ENCODE measurements around the gene STK11IP.

The STK11IP gene

DNA sequence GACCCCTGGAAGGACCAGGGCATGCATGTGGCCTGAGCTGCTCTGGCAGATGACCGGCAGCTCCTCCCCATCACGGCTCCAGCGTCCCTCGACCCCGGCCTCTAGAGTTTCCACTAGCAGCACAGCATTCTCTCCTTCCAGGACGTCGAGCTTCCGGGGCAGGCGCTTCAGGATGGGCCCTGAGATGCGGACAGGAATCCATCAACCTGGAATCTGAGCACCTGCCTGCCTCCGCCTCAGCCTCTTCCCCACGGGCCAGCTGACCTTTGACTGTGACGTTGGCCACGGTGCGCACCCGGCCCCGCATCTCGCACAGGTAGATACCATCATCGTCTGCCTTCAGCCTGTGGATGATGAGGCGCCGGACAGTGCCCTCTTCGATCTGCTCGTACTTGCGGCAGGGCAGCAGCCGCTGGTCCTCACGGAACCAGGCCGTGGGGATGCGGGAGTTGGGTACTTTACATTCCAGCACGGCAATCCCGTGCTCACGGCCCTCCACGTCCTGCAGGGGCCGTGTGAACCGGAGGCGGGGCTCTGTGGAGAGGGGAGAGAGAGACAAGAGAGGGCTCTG, 29.8 kb upstream of the STK11IP start:
- Histone ChIP-seq H3K27ac (ENCODE audit: low read depth, low read length) (no peak overlapping the region), H3F3A (ENCODE audit: control insufficient read depth, insufficient read depth) (no peaks in the 10 kb centered on the region), H3K9me2 (replicated peaks; ENCODE audit: control insufficient read depth, low read length) (no peaks in the 10 kb centered on the region), H3K79me2 (ENCODE audit: control insufficient read depth, low read length) (no peaks in the 10 kb centered on the region), H3K4me3 (ENCODE audit: low read length) (no peak overlapping the region), H3K36me3 (ENCODE audit: control insufficient read depth, low read length) (no peaks in the 10 kb centered on the region), H4K20me1 (ENCODE audit: control insufficient read depth, insufficient read depth, low read depth, low read length) (no peaks in the 10 kb centered on the region), H3K9me3 (ENCODE audit: control insufficient read depth, insufficient read depth, low read length) (no peaks in the 10 kb centered on the region), H3K27me3 (ENCODE audit: control insufficient read depth, low read length) (no peaks in the 10 kb centered on the region; the same call in 1 of the 2 replicates), H3K4me2 (ENCODE audit: low read length) (no peak overlapping the region), H3K4me1 (ENCODE audit: control insufficient read depth, low read length) (no peaks in the 10 kb centered on the region)
- TF ChIP-seq, protein P1, sequence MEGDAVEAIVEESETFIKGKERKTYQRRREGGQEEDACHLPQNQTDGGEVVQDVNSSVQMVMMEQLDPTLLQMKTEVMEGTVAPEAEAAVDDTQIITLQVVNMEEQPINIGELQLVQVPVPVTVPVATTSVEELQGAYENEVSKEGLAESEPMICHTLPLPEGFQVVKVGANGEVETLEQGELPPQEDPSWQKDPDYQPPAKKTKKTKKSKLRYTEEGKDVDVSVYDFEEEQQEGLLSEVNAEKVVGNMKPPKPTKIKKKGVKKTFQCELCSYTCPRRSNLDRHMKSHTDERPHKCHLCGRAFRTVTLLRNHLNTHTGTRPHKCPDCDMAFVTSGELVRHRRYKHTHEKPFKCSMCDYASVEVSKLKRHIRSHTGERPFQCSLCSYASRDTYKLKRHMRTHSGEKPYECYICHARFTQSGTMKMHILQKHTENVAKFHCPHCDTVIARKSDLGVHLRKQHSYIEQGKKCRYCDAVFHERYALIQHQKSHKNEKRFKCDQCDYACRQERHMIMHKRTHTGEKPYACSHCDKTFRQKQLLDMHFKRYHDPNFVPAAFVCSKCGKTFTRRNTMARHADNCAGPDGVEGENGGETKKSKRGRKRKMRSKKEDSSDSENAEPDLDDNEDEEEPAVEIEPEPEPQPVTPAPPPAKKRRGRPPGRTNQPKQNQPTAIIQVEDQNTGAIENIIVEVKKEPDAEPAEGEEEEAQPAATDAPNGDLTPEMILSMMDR (IDR thresholded peaks at IDR 0.05; ENCODE audit: low read depth, low read length, poor library complexity, severe bottlenecking), result no peak
- no peak for TF ChIP-seq EZH2phosphoT487 (IDR thresholded peaks at IDR 0.05; ENCODE audit: borderline replicate concordance, low read length)

DNA sequence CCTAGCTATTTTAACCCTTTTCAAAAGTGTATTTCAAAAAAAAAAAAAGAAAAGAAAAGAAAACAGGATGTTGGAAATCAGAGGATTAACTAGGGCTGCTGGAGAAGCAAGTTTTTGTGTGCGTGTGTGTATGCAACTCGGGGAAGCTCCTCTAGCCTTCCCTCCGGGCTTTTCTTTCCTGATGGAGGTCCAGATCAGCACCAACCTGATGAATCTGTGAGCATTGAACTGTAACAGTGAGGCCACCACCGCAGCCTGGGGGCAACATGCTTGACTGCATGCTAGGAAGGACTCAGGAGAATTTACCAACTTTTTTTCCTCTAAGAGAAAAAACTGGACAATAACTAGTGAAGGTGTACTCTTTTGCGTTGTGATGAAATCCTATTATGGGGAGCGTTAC, 28.6 kb upstream of the STK11IP start:
- H3K36me3 ChIP-seq (ENCODE audit: control insufficient read depth, low read length), result no peaks in the 10 kb centered on the region
- no peaks in the 10 kb centered on the region for H3K9me2 ChIP-seq (replicated peaks; ENCODE audit: control insufficient read depth, low read length)
- H3K4me2 ChIP-seq (ENCODE audit: low read length), result no peak overlapping the region
- TF ChIP-seq, protein P1 (IDR thresholded peaks at IDR 0.05; ENCODE audit: low read depth, low read length, poor library complexity, severe bottlenecking), result no peak
- no peak for TF ChIP-seq EZH2phosphoT487 (IDR thresholded peaks at IDR 0.05; ENCODE audit: borderline replicate concordance, low read length)
- no peak overlapping the region for H3K4me3 ChIP-seq (ENCODE audit: low read length)
- no peaks in the 10 kb centered on the region for H3F3A ChIP-seq (ENCODE audit: control insufficient read depth, insufficient read depth)
- no peak overlapping the region for H3K27ac ChIP-seq (ENCODE audit: low read depth, low read length)
- H3K9me3 ChIP-seq (ENCODE audit: control insufficient read depth, insufficient read depth, low read length), result no peaks in the 10 kb centered on the region
- H3K79me2 ChIP-seq (ENCODE audit: control insufficient read depth, low read length), result no peaks in the 10 kb centered on the region
- no peaks in the 10 kb centered on the region; the same call in 1 of the 2 replicates for H3K27me3 ChIP-seq (ENCODE audit: control insufficient read depth, low read length)
- no peaks in the 10 kb centered on the region for H4K20me1 ChIP-seq (ENCODE audit: control insufficient read depth, insufficient read depth, low read depth, low read length)
- no peaks in the 10 kb centered on the region for H3K4me1 ChIP-seq (ENCODE audit: control insufficient read depth, low read length)

DNA sequence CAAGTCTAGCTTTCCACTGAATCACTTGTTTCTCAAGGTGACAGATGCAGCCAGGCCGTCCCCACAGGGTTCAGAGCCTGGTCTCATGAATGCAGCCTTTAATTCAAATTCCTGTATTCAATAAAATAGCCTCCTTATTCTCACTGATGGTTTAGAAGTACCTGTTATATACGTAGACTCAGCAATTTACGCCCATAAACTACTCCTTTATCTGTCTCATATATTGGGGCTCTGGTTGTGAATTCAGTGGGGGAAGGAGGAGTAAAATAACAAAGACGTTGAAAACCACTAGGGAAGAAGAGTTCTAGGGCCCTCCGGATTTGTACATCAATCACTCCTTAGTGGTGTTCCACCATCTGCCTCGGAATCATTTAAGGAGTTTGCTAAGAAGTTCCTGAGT, 28.0 kb upstream of the STK11IP start:
- Histone ChIP-seq H3K9me3 (ENCODE audit: control insufficient read depth, insufficient read depth, low read length) (no peaks in the 10 kb centered on the region), H3K9me2 (replicated peaks; ENCODE audit: control insufficient read depth, low read length) (no peaks in the 10 kb centered on the region), H3K36me3 (ENCODE audit: control insufficient read depth, low read length) (no peaks in the 10 kb centered on the region), H3K27ac (ENCODE audit: low read depth, low read length) (no peak overlapping the region), H4K20me1 (ENCODE audit: control insufficient read depth, insufficient read depth, low read depth, low read length) (no peaks in the 10 kb centered on the region), H3K4me2 (ENCODE audit: low read length) (no peak overlapping the region), H3F3A (ENCODE audit: control insufficient read depth, insufficient read depth) (no peaks in the 10 kb centered on the region), H3K4me3 (ENCODE audit: low read length) (no peak overlapping the region), H3K4me1 (ENCODE audit: control insufficient read depth, low read length) (no peaks in the 10 kb centered on the region), H3K79me2 (ENCODE audit: control insufficient read depth, low read length) (no peaks in the 10 kb centered on the region), H3K27me3 (ENCODE audit: control insufficient read depth, low read length) (no peaks in the 10 kb centered on the region; the same call in 1 of the 2 replicates)
- TF ChIP-seq EZH2phosphoT487 (IDR thresholded peaks at IDR 0.05; ENCODE audit: borderline replicate concordance, low read length), result no peak
- TF ChIP-seq, protein P1 (IDR thresholded peaks at IDR 0.05; ENCODE audit: low read depth, low read length, poor library complexity, severe bottlenecking), result no peak
